B cell (primary cell): ENCODE measurements around the gene CKAP2L. TPM values are rescaled to one million over a fixed set of nuclear protein-coding genes. Genes with fewer than 3 reads are reported as not detected.

Source experiments
- ATAC-seq: fragments of 200-7000 bp; cut with Tn5 transposase; one replicate; pipeline ENCODE4 v1.10.0; 2021; ENCODE audit warnings: low read depth, mild to moderate bottlenecking, moderate number of reproducible peaks, moderate library complexity
- CTCF ChIA-PET: fragments of 350-600 bp; sonication (Branson Sonifier 250); formaldehyde crosslinking; loops from one replicate; lab custom pipeline; 2021; ENCODE audit warnings: antibody characterized with exemption, inconsistent platforms; lab: Charles Lee
- POLR2A ChIA-PET: fragments of 350-600 bp; sonication (Branson Sonifier 250); formaldehyde crosslinking; loops from one replicate; lab custom pipeline; 2021; ENCODE audit warnings: antibody characterized with exemption; lab: Charles Lee
- DNase-seq: peaks from one replicate; pipeline ENCODE4 v3.0.0; 2013
- H2AFZ ChIP-seq: 2 replicates; pipeline ENCODE4 v1.6.1; 2012; ENCODE audit warnings: mild to moderate bottlenecking, low read depth, low read length; ENCODE audit not compliant: insufficient read depth, poor library complexity, severe bottlenecking
- H3K27ac ChIP-seq, 2 donors: 1 replicate in 1 of 2; 2 replicates in 1 of 2; pipeline ENCODE4 v1.5.1; 2012 to 2013; ENCODE audit warnings: low read length in 2 of 2, mild to moderate bottlenecking in 2 of 2, moderate library complexity in 1 of 2
- H3K27me3 ChIP-seq, 4 experiments: fragments of 200-600 bp in 1 of 4; sonication (generic) in 1 of 4; replicated peaks in 1 of 4; 1 replicate in 2 of 4; 2 replicates in 2 of 4; pipeline versions ENCODE4 v1.6.1 to v1.7.0; 2013 to 2016; ENCODE audit warnings: low read length in 3 of 4, mild to moderate bottlenecking in 2 of 4, mixed read lengths in 1 of 4, moderate library complexity in 1 of 4; ENCODE audit not compliant: insufficient read depth in 4 of 4, control insufficient read depth in 3 of 4; ENCODE audit errors: control extremely low read depth in 1 of 4
- H3K36me3 ChIP-seq, 2 experiments: replicated peaks in 1 of 2; 1 replicate in 1 of 2; 2 replicates in 1 of 2; pipeline versions ENCODE4 v1.6.1 to v1.7.1; 2013; ENCODE audit warnings: low read length in 1 of 2; ENCODE audit not compliant: insufficient read depth in 2 of 2, control insufficient read depth in 1 of 2; ENCODE audit errors: control extremely low read depth in 1 of 2, extremely low read depth in 1 of 2
- H3K4me1 ChIP-seq, 2 donors: fragments of 200-600 bp in 1 of 2; sonication (generic) in 1 of 2; 1 replicate in 1 of 2; 2 replicates in 1 of 2; pipeline versions ENCODE4 v1.5.1 to v1.6.1; 2013 to 2017; ENCODE audit warnings: low read length in 2 of 2; ENCODE audit not compliant: control insufficient read depth in 2 of 2, insufficient read depth in 2 of 2
- H3K4me2 ChIP-seq: replicated peaks from 2 replicates; pipeline ENCODE3; 2012; ENCODE audit warnings: mild to moderate bottlenecking, low read depth, low read length; ENCODE audit not compliant: poor library complexity, severe bottlenecking
- H3K4me3 ChIP-seq, 5 experiments: fragments of 200-600 bp in 1 of 5; sonication (generic) in 1 of 5; 1 replicate in 3 of 5; 2 replicates in 2 of 5; pipeline versions ENCODE4 v1.5.1 to v1.7.0; 2011 to 2016; ENCODE audit warnings: low read length in 4 of 5, mild to moderate bottlenecking in 4 of 5, low read depth in 2 of 5, control low read depth in 1 of 5, moderate library complexity in 1 of 5; ENCODE audit not compliant: insufficient read depth in 1 of 5; ENCODE audit errors: control extremely low read depth in 1 of 5, extremely low read depth in 1 of 5
- H3K79me2 ChIP-seq: fragments of 200-600 bp; sonication (generic); one replicate; pipeline ENCODE4 v1.6.0; 2016; ENCODE audit warnings: low read length; ENCODE audit not compliant: control insufficient read depth, insufficient read depth
- H3K9ac ChIP-seq: fragments of 200-600 bp; sonication (generic); 2 replicates; pipeline ENCODE4 v1.6.1; 2017; ENCODE audit warnings: mild to moderate bottlenecking, low read length, moderate library complexity
- H3K9me3 ChIP-seq, 3 donors: one replicate each; pipeline versions ENCODE4 v1.6.1 to v1.7.1; 2013; ENCODE audit warnings: low read length in 2 of 3; ENCODE audit not compliant: control insufficient read depth in 2 of 3, insufficient read depth in 1 of 3; ENCODE audit errors: control extremely low read depth in 1 of 3
- H4K20me1 ChIP-seq: 2 replicates; pipeline ENCODE4 v1.6.0; 2012; ENCODE audit warnings: mild to moderate bottlenecking, low read length; ENCODE audit not compliant: insufficient read depth, control insufficient read depth, poor library complexity, severe bottlenecking
- H3K27ac Mint-ChIP-seq: one replicate; pipeline ENCODE4 v1.8.0; 2021; ENCODE audit warnings: mixed read lengths
- H3K27me3 Mint-ChIP-seq: one replicate; pipeline ENCODE4 v1.8.0; 2021; ENCODE audit warnings: mixed read lengths
- H3K4me1 Mint-ChIP-seq: one replicate; pipeline ENCODE4 v1.8.0; 2021; ENCODE audit warnings: mixed read lengths
- H3K4me3 Mint-ChIP-seq: one replicate; pipeline ENCODE4 v1.8.0; 2021; ENCODE audit warnings: mixed read lengths
- H3K9me3 Mint-ChIP-seq: one replicate; pipeline ENCODE4 v1.8.0; 2022; ENCODE audit warnings: mixed read lengths; ENCODE audit not compliant: insufficient read depth
- CTCF ChIP-seq: fragments of 200-600 bp; IDR thresholded peaks from one replicate; pipeline ENCODE4 v1.8.0; 2022; ENCODE audit warnings: antibody characterized with exemption, mild to moderate bottlenecking
- EZH2 ChIP-seq: IDR thresholded peaks from 2 replicates; pipeline ENCODE4 v1.6.1; 2012; ENCODE audit warnings: borderline replicate concordance, low read depth, mild to moderate bottlenecking, moderate library complexity, low read length; ENCODE audit not compliant: insufficient read depth, poor library complexity, severe bottlenecking
- WGBS: methylation state at CpG from one replicate; pipeline ENCODE4 v1.1.5; 2013; ENCODE audit warnings: missing lambda C conversion rate; ENCODE audit not compliant: insufficient coverage; 5-methylcytosine and 5-hydroxymethylcytosine counted together
- intact Hi-C: fragments of 100-400 bp; cut with micrococcal nuclease; formaldehyde crosslinking; loops from one replicate; pipeline ENCODE4 v1.10.0; 2022
- polyA plus RNA-seq: library from polyadenylated mRNA; depleted of rRNA; stranded (reverse); fragments of >200 nt; gene quantifications from 2 replicates; pipeline ENCODE4 v1.2.3, GENCODE V29; 2012
- total RNA-seq, 2 donors: library from RNA; stranded (reverse); fragments of 120-200 nt in 1 of 2; gene quantifications; 1 replicate in 1 of 2; 2 replicates in 1 of 2; pipeline versions ENCODE4 v1.2.3 to v1.2.4, GENCODE V29; 2013 to 2022

Gene CKAP2L
- total and polyA plus RNA-seq, 2 donors (not counting 1 experiment from before 2014, with no cell fraction given): 0.01 to 0.25 TPM

GRCh38 chr2:112792419-112792818 lies 28.0 kb upstream of the CKAP2L start:
- no peaks in the 10 kb centered on the region for H3K27me3 ChIP-seq
- Mint-ChIP-seq H3K4me1 (peaks cover 9% of the 10 kb centered on the region), H3K9me3 (no peaks in the 10 kb centered on the region), H3K27ac (no peak overlapping the region), H3K27me3 (no peaks in the 10 kb centered on the region), H3K4me3 (no peak overlapping the region)
- no peak overlapping the region for H3K9ac ChIP-seq
- DNase-seq (no peak), ATAC-seq (no peak)
- WGBS: no CpG with 5 or more reads among the region's 5 CpGs
- peaks cover 2 to 5% of the 10 kb centered on the region in 2 donors for H3K4me1 ChIP-seq
- no peaks in the 10 kb centered on the region for H4K20me1 ChIP-seq
- no peak overlapping the region for H3K27ac ChIP-seq
- ChIA-PET CTCF (no interaction called here), POLR2A (no interaction called here)
- H3K36me3 ChIP-seq: no peaks in the 10 kb centered on the region
- intact Hi-C loops: no loop called here
- TF ChIP-seq EZH2 (no peak), CTCF (no peak)
- H3K79me2 ChIP-seq: no peaks in the 10 kb centered on the region
- no peak overlapping the region for H2AFZ ChIP-seq
- no peak overlapping the region for H3K4me2 ChIP-seq
- H3K4me3 ChIP-seq: no peak overlapping the region
- H3K9me3 ChIP-seq: no peaks in the 10 kb centered on the region

GRCh38 chr2:112791693-112792230 lies 27.4 kb upstream of the CKAP2L start:
- Mint-ChIP-seq H3K27me3 (no peaks in the 10 kb centered on the region), H3K27ac (no peak overlapping the region), H3K4me1 (peaks cover 9% of the 10 kb centered on the region), H3K9me3 (no peaks in the 10 kb centered on the region), H3K4me3 (no peak overlapping the region)
- H3K27me3 ChIP-seq: no peaks in the 10 kb centered on the region
- H3K36me3 ChIP-seq: no peaks in the 10 kb centered on the region
- intact Hi-C loops: no loop called here
- no peaks in the 10 kb centered on the region for H3K79me2 ChIP-seq
- H2AFZ ChIP-seq: no peak overlapping the region
- no peak overlapping the region for H3K4me2 ChIP-seq
- no peaks in the 10 kb centered on the region for H4K20me1 ChIP-seq
- no peak overlapping the region for H3K4me3 ChIP-seq
- no peak for TF ChIP-seq EZH2
- no peak for TF ChIP-seq CTCF
- no peak for DNase-seq
- H3K4me1 ChIP-seq: peaks cover 2 to 5% of the 10 kb centered on the region in 2 donors
- no peak overlapping the region for H3K27ac ChIP-seq
- no peak overlapping the region for H3K9ac ChIP-seq
- no peaks in the 10 kb centered on the region for H3K9me3 ChIP-seq
- ChIA-PET CTCF (no interaction called here), POLR2A (no interaction called here)
- WGBS: no CpG with 5 or more reads among the region's 3 CpGs
- no peak for ATAC-seq
